ENCODE data around the gene FAM216B. TPM values are rescaled to one million over a fixed set of nuclear protein-coding genes. Genes with fewer than 3 reads are reported as not detected.
A peak's percentile ranks its signal among the peaks of the same experiment; 100 is the strongest.

Gene FAM216B
- total and polyA plus RNA-seq, 9 of the 15 experiments (the other 6 are each of a cell fraction or from before 2014, with no cell fraction given), result not detected

DNA sequence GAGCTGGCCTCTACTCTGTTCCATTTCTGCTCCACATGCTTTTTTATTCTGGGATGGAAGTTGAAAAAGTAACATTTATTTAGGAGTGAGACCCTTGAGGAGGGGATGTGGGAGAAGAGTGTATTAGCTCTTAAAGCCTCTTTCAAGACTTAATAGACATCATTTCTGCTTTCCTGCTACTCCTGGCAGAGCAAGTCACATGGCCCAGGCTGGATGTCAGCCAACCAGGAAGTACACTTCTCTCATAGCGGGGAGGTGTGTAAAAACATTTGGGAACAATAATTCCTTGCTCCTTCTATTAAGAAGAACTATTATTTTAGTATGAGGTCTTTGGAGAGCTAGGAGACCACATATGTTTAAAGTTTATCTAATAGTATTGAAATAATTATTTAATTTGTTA is 40.6 kb upstream of the FAM216B start (continued):
- TF ChIP-seq ARID2 (IDR thresholded peaks at IDR 0.05) (no peak), SIX5 (IDR thresholded peaks at IDR 0.05; ENCODE audit: borderline replicate concordance in 1 of 2, insufficient read depth in 1 of 2, low read depth in 1 of 2, low read length in 2 of 2) (no peak), RAD51 (IDR thresholded peaks at IDR 0.05; ENCODE audit: borderline replicate concordance, low read depth) (0 out of 2 replicates have a peak, but pooled peaks have one; percentile 13)
- TF ChIP-seq, protein P1, sequence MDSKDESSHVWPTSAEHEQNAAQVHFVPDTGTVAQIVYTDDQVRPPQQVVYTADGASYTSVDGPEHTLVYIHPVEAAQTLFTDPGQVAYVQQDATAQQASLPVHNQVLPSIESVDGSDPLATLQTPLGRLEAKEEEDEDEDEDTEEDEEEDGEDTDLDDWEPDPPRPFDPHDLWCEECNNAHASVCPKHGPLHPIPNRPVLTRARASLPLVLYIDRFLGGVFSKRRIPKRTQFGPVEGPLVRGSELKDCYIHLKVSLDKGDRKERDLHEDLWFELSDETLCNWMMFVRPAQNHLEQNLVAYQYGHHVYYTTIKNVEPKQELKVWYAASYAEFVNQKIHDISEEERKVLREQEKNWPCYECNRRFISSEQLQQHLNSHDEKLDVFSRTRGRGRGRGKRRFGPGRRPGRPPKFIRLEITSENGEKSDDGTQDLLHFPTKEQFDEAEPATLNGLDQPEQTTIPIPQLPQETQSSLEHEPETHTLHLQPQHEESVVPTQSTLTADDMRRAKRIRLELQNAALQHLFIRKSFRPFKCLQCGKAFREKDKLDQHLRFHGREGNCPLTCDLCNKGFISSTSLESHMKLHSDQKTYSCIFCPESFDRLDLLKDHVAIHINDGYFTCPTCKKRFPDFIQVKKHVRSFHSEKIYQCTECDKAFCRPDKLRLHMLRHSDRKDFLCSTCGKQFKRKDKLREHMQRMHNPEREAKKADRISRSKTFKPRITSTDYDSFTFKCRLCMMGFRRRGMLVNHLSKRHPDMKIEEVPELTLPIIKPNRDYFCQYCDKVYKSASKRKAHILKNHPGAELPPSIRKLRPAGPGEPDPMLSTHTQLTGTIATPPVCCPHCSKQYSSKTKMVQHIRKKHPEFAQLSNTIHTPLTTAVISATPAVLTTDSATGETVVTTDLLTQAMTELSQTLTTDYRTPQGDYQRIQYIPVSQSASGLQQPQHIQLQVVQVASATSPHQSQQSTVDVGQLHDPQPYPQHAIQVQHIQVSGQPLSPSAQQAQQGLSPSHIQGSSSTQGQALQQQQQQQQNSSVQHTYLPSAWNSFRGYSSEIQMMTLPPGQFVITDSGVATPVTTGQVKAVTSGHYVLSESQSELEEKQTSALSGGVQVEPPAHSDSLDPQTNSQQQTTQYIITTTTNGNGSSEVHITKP (IDR thresholded peaks at IDR 0.05; ENCODE audit: partially characterized antibody), result no peak
- TF ChIP-seq, protein P2, sequence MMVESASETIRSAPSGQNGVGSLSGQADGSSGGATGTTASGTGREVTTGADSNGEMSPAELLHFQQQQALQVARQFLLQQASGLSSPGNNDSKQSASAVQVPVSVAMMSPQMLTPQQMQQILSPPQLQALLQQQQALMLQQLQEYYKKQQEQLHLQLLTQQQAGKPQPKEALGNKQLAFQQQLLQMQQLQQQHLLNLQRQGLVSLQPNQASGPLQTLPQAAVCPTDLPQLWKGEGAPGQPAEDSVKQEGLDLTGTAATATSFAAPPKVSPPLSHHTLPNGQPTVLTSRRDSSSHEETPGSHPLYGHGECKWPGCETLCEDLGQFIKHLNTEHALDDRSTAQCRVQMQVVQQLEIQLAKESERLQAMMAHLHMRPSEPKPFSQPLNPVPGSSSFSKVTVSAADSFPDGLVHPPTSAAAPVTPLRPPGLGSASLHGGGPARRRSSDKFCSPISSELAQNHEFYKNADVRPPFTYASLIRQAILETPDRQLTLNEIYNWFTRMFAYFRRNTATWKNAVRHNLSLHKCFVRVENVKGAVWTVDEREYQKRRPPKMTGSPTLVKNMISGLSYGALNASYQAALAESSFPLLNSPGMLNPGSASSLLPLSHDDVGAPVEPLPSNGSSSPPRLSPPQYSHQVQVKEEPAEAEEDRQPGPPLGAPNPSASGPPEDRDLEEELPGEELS (CRISPR knock-in tag; IDR thresholded peaks at IDR 0.05; ENCODE audit: borderline replicate concordance), result no peak

All from K562 (cell line).